Stomach (tissue), 4 donors: ENCODE measurements around the gene LCN12.

Source experiments
- CTCF ChIP-seq, 7 experiments: fragments of 450-650 bp in 4 of 7; fragments of 200-600 bp in 3 of 7; sonication (generic) in 3 of 7; IDR thresholded peaks; one replicate each; pipeline ENCODE4 v1.5.1; 2016 to 2019; ENCODE audit warnings: antibody characterized with exemption in 7 of 7, control low read depth in 2 of 7, mild to moderate bottlenecking in 1 of 7
- EP300 ChIP-seq: sonication (generic); formaldehyde crosslinking; IDR thresholded peaks from one replicate; pipeline ENCODE4 v1.6.1; 2017; ENCODE audit warnings: antibody characterized with exemption
- POLR2A ChIP-seq, 4 donors: fragments of 450-650 bp; IDR thresholded peaks; one replicate each; pipeline ENCODE4 v1.6.1; 2016; ENCODE audit warnings: antibody characterized with exemption in 4 of 4, control low read depth in 2 of 4, mild to moderate bottlenecking in 1 of 4, moderate library complexity in 1 of 4
- POLR2AphosphoS5 ChIP-seq, 3 donors: sonication (generic); formaldehyde crosslinking; IDR thresholded peaks; one replicate each; pipeline ENCODE4 v1.6.1; 2016; ENCODE audit warnings: antibody characterized with exemption in 3 of 3

- no peak for TF ChIP-seq POLR2AphosphoS5 (IDR thresholded peaks at IDR 0.05)
- TF ChIP-seq CTCF (IDR thresholded peaks at IDR 0.05) = no peak
- no peak for TF ChIP-seq POLR2A (IDR thresholded peaks at IDR 0.05)
- no peak for TF ChIP-seq EP300
Measured at GRCh38 chr9:136981588-136982231, 29.6 kb downstream of the LCN12 start.
